ES-I3 (cell line): ENCODE measurements around the gene GLRX5.

Experiments used
- H3K36me3 ChIP-seq: 2 replicates; pipeline ENCODE4 v1.6.1; 2013; ENCODE audit warnings: mild to moderate bottlenecking, low read length, control low read depth, moderate library complexity; ENCODE audit not compliant: insufficient read depth
- H3K4me1 ChIP-seq: 2 replicates; pipeline ENCODE4 v1.6.1; 2013; ENCODE audit warnings: mild to moderate bottlenecking, control low read depth, low read length; ENCODE audit not compliant: insufficient read depth
- H3K9ac ChIP-seq: 2 replicates; pipeline ENCODE4 v1.6.1; 2013; ENCODE audit warnings: low read depth, mild to moderate bottlenecking, low read length, moderate library complexity
- H3K9me3 ChIP-seq: 2 replicates; pipeline ENCODE4 v1.6.1; 2013; ENCODE audit warnings: mild to moderate bottlenecking, low read length, moderate library complexity; ENCODE audit not compliant: control insufficient read depth, insufficient read depth

Gene GLRX5

GRCh38 chr14:95541932-95542930 lies 7.4 kb downstream of the GLRX5 start:
- Histone ChIP-seq H3K9ac (no peak overlapping the region), H3K36me3 (no peaks in the 10 kb centered on the region), H3K4me1 (peaks cover under 1% of the 10 kb centered on the region; the same call in 1 of the 2 replicates), H3K9me3 (no peaks in the 10 kb centered on the region)

GRCh38 chr14:95543021-95543420 lies 8.2 kb downstream of the GLRX5 start:
- H3K4me1 ChIP-seq: peaks cover 6% of the 10 kb centered on the region; the same call in 1 of the 2 replicates
- no peaks in the 10 kb centered on the region for H3K9me3 ChIP-seq
- no peaks in the 10 kb centered on the region for H3K36me3 ChIP-seq
- no peak overlapping the region for H3K9ac ChIP-seq

GRCh38 chr14:95544588-95544987 lies 9.7 kb downstream of the GLRX5 start:
- Histone ChIP-seq H3K9me3 (no peaks in the 10 kb centered on the region), H3K9ac (no peak overlapping the region), H3K4me1 (peaks cover 6% of the 10 kb centered on the region; the same call in 1 of the 2 replicates), H3K36me3 (no peaks in the 10 kb centered on the region)

DNA sequence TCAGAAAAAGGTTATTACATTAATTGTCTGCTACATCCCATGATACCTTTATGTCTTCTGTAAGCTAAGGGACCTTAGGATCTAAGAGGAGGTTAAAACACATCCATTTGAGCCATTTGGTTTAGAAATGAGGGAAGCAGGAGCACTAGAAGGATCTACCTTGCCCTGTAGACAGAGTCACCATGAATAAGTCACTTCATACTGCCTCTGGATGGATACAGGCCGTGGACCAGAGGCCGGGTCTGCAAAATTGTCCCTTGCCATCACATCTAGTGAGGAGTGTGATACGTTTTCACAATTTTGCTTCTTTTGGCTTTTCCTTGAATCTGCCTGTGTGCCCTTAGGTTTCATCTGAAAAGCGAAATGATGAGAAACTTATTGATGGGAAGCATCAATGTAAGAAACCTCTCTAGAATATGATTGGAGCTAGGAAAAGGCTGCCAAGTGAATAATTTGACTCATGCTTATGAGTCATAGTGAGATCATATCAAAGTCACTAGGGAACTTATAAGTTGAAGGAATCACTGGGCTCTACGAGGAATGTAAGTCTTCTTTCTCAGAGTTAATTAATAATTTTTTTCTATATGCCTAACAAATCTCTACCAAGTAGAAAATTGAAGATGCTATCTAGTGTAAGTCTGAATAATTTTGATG lies 10.8 kb downstream of the GLRX5 start:
- no peaks in the 10 kb centered on the region for H3K36me3 ChIP-seq
- no peak overlapping the region for H3K9ac ChIP-seq
- H3K9me3 ChIP-seq: no peaks in the 10 kb centered on the region
- H3K4me1 ChIP-seq: peaks cover 6% of the 10 kb centered on the region; the same call in 1 of the 2 replicates

- Histone ChIP-seq H3K4me1 (peaks cover 6% of the 10 kb centered on the region; the same call in 1 of the 2 replicates), H3K9me3 (no peaks in the 10 kb centered on the region), H3K9ac (no peak overlapping the region), H3K36me3 (no peaks in the 10 kb centered on the region)
These were observed 12.4 kb downstream of the GLRX5 start for GRCh38 chr14:95547272-95547625.

DNA sequence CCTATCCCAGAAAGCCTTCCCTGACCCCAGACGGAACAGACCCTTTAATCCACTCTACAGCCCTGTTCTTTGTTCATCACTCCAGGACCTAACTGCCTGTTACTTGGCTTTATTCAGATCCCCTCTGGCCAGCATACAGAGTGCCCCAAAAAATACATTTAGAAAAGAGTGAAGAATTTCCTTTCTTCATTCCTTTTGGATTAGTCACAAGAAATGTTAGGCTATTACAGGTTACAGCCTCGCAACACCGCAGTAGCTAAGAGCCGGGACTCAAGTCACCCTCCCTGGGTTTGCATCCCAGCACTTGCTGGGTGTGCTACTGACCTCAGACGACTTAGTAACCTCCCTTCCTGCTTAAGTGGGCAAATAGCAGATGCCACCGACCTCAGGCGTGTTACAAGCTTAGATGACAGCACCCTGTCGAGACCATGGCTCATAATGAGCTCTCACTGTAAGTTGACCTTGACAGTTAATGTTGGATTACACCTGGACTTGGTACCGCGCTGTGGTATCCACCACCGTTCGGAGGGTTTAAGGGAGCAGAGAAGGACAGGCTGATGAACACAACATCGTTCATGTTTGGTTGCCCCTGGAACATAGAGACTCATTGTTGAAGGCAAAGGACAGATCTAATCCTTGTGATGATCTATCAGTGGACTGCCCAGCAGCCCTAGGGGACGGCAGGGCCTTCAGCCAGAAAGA lies 12.9 kb downstream of the GLRX5 start:
- H3K9ac ChIP-seq: no peak overlapping the region
- H3K36me3 ChIP-seq: no peaks in the 10 kb centered on the region
- no peaks in the 10 kb centered on the region for H3K9me3 ChIP-seq
- peaks cover 6% of the 10 kb centered on the region; the same call in 1 of the 2 replicates for H3K4me1 ChIP-seq

- no peak overlapping the region for H3K9ac ChIP-seq
- peaks cover 6% of the 10 kb centered on the region; the same call in 1 of the 2 replicates for H3K4me1 ChIP-seq
- H3K9me3 ChIP-seq: no peaks in the 10 kb centered on the region
- H3K36me3 ChIP-seq: no peaks in the 10 kb centered on the region
These were observed 13.6 kb downstream of the GLRX5 start for GRCh38 chr14:95548328-95548929.

DNA sequence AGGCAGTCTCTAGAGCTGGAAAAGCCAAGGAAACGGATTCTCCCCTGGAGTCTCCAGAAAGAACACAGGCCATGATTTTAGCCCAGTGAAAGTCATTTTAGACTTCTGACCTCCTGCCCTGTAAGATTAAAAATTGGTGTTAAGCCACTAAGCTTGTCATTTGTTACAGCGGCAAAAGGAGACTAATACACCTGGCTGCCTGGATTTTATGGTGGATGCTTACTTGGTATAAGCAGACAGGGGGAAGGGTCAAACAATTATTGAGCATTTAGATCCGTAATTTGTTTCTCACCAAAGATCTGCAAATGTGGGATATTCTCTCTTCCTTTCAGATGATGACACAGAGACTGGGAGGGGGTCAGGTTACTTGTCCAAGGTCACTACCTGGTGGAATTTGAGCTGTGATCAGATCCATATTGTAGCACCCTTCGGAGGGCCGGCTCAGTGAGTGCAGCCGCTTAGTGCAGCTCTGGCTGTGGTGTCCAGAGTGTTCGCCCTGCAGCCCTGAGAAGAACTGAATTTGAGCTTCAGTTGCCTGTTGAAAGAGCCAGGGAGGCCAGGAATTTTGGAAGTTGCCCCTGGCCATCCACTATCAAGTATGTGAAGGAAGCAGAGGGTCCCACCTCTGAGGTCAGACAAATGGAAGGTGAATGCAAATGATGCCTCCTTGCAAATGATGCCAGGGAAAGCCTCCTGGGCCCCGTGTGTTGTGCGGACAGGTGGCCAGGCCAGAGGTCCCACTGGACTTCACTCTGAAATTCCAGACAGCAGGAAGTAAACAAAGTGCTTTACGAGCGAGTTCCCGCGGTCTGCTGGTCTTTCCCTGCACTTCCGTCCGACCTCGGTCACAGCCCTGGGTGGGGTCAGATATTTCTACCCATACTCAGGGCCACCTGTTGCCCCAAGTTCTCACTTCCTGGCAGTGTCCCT lies 15.1 kb downstream of the GLRX5 start:
- H3K36me3 ChIP-seq: no peaks in the 10 kb centered on the region
- no peak overlapping the region for H3K9ac ChIP-seq
- H3K9me3 ChIP-seq: no peaks in the 10 kb centered on the region
- H3K4me1 ChIP-seq: peaks cover 6% of the 10 kb centered on the region; the same call in 1 of the 2 replicates

DNA sequence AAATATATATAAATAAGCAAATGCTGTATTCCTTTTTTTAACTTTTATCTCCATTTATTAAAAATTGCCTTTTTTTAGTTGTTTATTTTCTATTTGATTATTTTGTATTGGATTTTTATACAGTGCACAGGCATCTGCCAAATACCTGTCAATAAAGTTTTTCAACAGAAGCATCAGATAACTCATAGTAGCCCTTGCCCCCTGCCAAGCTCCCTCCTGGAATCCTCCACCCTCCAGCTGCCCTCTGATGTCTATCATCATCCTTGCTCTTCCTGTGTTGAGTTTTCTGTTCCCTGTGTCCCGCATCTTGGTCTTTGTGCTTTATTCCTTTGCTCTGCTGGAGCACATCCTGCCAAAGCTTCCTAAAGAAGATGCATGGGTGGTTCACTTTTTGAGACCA lies 16.6 kb downstream of the GLRX5 start:
- Histone ChIP-seq H3K4me1 (peaks cover 6% of the 10 kb centered on the region; the same call in 1 of the 2 replicates), H3K9ac (no peak overlapping the region), H3K9me3 (no peaks in the 10 kb centered on the region), H3K36me3 (no peaks in the 10 kb centered on the region)

GRCh38 chr14:95553141-95553540 lies 18.3 kb downstream of the GLRX5 start:
- Histone ChIP-seq H3K9me3 (no peaks in the 10 kb centered on the region), H3K9ac (no peak overlapping the region), H3K4me1 (0 out of 2 replicates have a peak, but pooled peaks cover 5% of the 10 kb centered on the region), H3K36me3 (no peaks in the 10 kb centered on the region)

DNA sequence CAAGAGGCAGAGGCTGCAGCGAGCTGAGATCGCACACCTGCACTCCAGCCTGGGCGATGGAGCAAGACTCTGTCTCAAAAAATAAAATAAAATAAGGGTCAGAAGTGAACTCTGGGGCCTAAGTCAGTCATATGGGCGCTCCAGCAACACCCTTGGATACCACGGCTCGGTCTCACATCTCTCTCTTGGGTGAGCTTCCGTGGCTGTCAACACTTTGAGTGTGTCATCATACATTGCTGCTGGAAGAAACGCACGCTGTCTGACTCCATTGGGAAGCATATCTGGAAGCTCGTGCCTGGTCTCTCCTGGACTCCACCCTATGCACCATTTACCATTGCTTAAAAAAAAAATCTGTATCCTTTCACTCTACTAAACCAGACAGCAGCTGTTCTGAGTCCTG lies 20.2 kb downstream of the GLRX5 start:
- Histone ChIP-seq H3K36me3 (no peaks in the 10 kb centered on the region), H3K4me1 (0 out of 2 replicates have a peak, but pooled peaks cover 5% of the 10 kb centered on the region), H3K9ac (no peak overlapping the region), H3K9me3 (no peaks in the 10 kb centered on the region)

DNA sequence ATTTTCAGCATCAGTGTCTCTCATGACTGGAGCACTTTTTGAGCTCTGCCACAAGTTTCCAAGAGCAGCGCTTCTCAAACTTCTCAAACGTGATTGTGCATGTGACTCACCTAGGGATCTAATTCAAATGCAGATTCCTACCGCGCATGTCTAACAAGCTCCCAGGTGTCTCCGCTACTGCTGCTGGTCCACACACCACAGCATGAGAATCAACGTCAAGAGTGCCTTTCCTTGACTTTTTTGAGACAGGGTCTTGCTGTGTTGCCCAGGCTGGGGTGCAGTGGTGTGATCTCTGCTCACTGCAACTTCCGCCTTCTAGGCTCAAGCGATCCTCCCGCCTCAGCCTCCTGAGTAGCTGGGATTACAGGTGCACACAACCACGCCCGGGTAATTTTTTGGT lies 22.4 kb downstream of the GLRX5 start:
- no peak overlapping the region for H3K9ac ChIP-seq
- H3K36me3 ChIP-seq: no peaks in the 10 kb centered on the region
- H3K4me1 ChIP-seq: 0 out of 2 replicates have a peak, but pooled peaks cover 5% of the 10 kb centered on the region
- no peaks in the 10 kb centered on the region for H3K9me3 ChIP-seq

DNA sequence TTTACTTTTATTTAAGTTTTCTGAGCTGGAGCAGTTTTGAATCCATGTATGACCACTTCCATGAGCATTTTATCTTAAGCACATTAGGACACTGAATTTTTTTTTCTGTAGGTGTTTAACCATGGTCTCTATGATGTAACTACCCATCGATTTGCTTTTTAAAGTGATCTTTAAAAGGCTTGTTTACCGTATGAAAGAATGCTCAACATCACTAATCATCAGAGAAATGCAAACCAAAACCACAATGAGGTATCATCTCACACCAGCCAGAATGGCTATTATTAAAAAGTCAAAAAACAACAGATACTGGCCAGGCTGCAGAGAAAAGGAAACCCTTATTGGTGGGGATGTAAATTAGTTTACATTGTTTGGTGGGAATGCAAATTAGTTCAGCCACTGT lies 23.0 kb downstream of the GLRX5 start:
- H3K36me3 ChIP-seq: no peaks in the 10 kb centered on the region
- 0 out of 2 replicates have a peak, but pooled peaks cover 5% of the 10 kb centered on the region for H3K4me1 ChIP-seq
- H3K9ac ChIP-seq: no peak overlapping the region
- H3K9me3 ChIP-seq: no peaks in the 10 kb centered on the region
